Colonic mucosa (tissue), 4 donors: ENCODE measurements around the gene MORC3. TPM values are rescaled to one million over a fixed set of nuclear protein-coding genes. Genes with fewer than 3 reads are reported as not detected.
A peak's percentile ranks its signal among the peaks of the same experiment; 100 is the strongest.

Experiments
- DNase-seq: peaks from one replicate; pipeline ENCODE4 v3.0.0-alpha.2; 2020
- H3K27ac ChIP-seq: fragments of 200-600 bp; one replicate; pipeline ENCODE4 v1.8.0; 2021
- H3K27me3 ChIP-seq: fragments of 200-600 bp; one replicate; pipeline ENCODE4 v1.8.0; 2021
- H3K36me3 ChIP-seq: fragments of 200-600 bp; one replicate; pipeline ENCODE4 v1.8.0; 2021
- H3K4me1 ChIP-seq: fragments of 200-600 bp; one replicate; pipeline ENCODE4 v1.8.0; 2021; ENCODE audit warnings: mild to moderate bottlenecking
- H3K4me3 ChIP-seq: fragments of 200-600 bp; one replicate; pipeline ENCODE4 v1.8.0; 2021
- H3K9ac ChIP-seq, 2 donors: one replicate each; pipeline ENCODE4 v1.7.0; 2013; ENCODE audit warnings: control low read depth in 2 of 2, low read depth in 2 of 2, low read length in 2 of 2
- H3K9me3 ChIP-seq: fragments of 200-600 bp; one replicate; pipeline ENCODE4 v1.8.0; 2021
- intact Hi-C: fragments of 100-400 bp; cut with DNase I; formaldehyde crosslinking; loops from one replicate; pipeline ENCODE4 v1.14.1; 2022
- total RNA-seq, 2 donors: library from RNA; stranded (reverse); fragmentation: NEBNext Ultra II Directional in 1 of 2; extraction: Animal tissue kit (Norgen Biotek cat#: 25700) in 1 of 2; gene quantifications; one replicate each; pipeline ENCODE4 v1.2.1, GENCODE V29; 2021
- TF ChIP-seq, protein P1 (sequence below): fragments of 200-600 bp; IDR thresholded peaks from one replicate; pipeline ENCODE4 v1.8.0; 2022; ENCODE audit warnings: antibody characterized with exemption, mild to moderate bottlenecking
- donor health status: healthy.
- donor health status: DM: no; HTN: no; CAD: no.
- donor health status: DM: no; HTN: no; CAD: no.

Gene MORC3
- total RNA-seq, 2 donors from 2014 or later = 18.5 to 28.9 TPM

DNA sequence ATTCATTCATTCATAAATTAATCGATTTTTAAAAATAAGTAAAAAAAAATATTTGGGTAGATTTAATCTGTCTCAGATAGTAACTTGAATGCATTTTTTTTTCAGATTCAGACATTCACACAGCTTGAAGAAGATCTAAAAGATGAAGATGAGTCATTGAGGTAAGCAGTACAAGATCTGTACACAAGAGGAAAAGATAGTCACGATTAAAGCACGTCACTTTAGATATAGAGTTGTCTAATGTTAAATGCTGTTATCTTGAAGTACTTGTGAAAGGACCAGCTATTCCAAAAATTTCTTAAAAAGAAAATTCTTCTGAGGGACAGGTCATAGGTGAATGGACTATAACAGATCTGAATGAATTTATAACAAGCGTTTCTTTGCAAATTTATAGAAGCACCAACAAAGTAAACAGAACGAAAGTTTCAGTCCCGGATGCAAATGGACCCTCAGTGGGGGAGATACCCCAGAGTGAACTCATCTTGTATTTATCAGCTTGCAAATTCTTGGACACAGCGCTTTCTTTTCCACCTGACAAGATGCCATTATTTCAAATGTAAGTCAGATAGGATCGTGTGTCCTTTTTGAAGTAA lies 31.2 kb upstream of the MORC3 start:
- H3K27me3 ChIP-seq = no peaks in the 10 kb centered on the region
- H3K4me3 ChIP-seq = no peak overlapping the region
- DNase-seq = no peak
- H3K4me1 ChIP-seq = no peaks in the 10 kb centered on the region
- no peaks in the 10 kb centered on the region for H3K36me3 ChIP-seq
- H3K27ac ChIP-seq = no peak overlapping the region
- H3K9ac ChIP-seq = no peak overlapping the region
- TF ChIP-seq, protein P1, sequence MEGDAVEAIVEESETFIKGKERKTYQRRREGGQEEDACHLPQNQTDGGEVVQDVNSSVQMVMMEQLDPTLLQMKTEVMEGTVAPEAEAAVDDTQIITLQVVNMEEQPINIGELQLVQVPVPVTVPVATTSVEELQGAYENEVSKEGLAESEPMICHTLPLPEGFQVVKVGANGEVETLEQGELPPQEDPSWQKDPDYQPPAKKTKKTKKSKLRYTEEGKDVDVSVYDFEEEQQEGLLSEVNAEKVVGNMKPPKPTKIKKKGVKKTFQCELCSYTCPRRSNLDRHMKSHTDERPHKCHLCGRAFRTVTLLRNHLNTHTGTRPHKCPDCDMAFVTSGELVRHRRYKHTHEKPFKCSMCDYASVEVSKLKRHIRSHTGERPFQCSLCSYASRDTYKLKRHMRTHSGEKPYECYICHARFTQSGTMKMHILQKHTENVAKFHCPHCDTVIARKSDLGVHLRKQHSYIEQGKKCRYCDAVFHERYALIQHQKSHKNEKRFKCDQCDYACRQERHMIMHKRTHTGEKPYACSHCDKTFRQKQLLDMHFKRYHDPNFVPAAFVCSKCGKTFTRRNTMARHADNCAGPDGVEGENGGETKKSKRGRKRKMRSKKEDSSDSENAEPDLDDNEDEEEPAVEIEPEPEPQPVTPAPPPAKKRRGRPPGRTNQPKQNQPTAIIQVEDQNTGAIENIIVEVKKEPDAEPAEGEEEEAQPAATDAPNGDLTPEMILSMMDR = no peak
- H3K9me3 ChIP-seq = no peaks in the 10 kb centered on the region
- intact Hi-C loops = no loop called here

DNA sequence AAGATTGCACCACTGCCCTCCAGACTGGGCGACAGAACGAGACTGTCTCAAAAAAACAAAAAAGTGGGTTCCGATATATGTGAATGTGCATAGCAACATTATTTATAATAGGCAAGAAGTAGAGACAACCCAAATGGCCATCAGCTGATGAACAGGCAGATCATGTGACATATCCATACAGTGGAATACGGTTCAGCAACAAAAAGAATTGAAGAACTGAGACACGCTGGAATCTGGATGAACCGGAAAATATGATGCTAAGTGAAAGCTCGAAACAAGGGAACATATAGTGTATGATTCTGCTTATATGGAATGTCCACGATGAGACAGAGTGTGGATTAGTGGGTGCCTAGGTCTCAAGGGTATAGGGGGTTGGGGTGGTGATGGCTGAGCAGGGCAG lies 28.5 kb upstream of the MORC3 start:
- H3K36me3 ChIP-seq = no peaks in the 10 kb centered on the region
- intact Hi-C loops = no loop called here
- no peak overlapping the region for H3K4me3 ChIP-seq
- no peak overlapping the region for H3K9ac ChIP-seq
- no peaks in the 10 kb centered on the region for H3K4me1 ChIP-seq
- TF ChIP-seq, protein P1 = no peak
- no peak for DNase-seq
- no peaks in the 10 kb centered on the region for H3K9me3 ChIP-seq
- H3K27ac ChIP-seq = no peak overlapping the region
- no peaks in the 10 kb centered on the region for H3K27me3 ChIP-seq

DNA sequence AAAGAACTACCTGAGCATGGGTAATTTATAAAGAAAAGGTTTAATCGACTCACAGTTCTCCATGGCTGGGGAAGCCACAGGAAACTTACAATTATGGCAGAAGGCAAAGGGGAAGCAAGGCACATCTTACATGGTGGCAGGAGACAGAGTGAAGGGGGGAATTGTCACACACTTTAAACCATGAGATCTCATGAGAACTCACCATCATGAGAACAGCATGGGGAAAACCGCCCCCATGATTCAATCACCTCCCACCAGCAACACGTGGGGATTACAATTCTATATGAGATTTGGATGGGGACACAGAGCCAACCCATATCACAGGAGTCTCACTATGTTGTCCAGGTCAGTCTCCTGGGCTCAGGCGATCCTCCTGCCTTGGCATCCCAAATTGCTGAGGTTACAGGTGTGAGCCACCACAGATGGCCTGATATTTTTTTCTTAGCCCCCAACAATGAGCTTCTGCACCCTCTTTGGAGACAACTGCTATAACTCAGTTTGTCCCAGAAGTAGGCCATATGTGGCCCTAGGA lies 22.5 kb upstream of the MORC3 start:
- TF ChIP-seq, protein P1 = no peak
- Histone ChIP-seq H3K4me3 (peak overlapping the region; percentile 6), H3K36me3 (no peaks in the 10 kb centered on the region), H3K27ac (peak overlapping the region; percentile 96), H3K4me1 (peaks cover 5% of the 10 kb centered on the region), H3K9ac (peak overlapping the region; percentile 19 to 72), H3K9me3 (no peaks in the 10 kb centered on the region), H3K27me3 (no peaks in the 10 kb centered on the region)
- DNase-seq = no peak
- intact Hi-C loops = no loop called here

DNA sequence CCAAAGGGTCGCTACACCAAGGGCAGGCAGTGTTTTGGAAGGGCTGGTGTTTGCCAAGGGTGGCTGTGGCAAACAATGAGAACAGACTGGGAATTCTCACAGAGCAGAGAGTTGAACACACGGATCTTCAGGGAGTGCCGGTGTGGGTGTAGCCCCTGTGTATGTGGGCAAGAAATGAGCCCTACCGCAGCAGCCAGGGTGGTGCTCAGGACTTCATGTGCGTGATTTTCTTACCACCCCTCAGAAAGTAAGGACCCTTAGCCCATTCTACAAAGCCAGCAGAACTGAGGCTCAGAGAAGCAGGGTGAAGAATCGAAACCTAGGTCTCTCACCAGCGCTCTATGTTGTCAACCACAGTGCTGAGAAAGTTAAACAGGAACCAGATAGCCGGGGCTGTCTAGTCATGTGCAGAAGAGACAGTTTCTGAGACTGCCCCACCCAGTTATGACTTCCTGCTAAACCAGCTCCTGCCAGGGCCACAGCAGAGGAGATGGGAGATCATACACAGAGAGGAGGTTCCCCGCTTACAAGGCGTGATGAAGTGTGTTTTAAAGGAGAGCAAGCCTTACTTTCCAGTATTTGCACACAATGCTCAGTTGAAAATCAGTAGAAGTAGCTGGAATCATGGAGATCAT lies 21.9 kb upstream of the MORC3 start:
- H3K27me3 ChIP-seq = no peaks in the 10 kb centered on the region
- TF ChIP-seq, protein P1 = no peak
- H3K9me3 ChIP-seq = no peaks in the 10 kb centered on the region
- peak overlapping the region; percentile 96 for H3K27ac ChIP-seq
- peak overlapping the region; percentile 19 to 72 for H3K9ac ChIP-seq
- intact Hi-C loops = no loop called here
- peaks cover 5% of the 10 kb centered on the region for H3K4me1 ChIP-seq
- H3K4me3 ChIP-seq = peak overlapping the region; percentile 6
- H3K36me3 ChIP-seq = no peaks in the 10 kb centered on the region
- DNase-seq = peak; percentile 91

DNA sequence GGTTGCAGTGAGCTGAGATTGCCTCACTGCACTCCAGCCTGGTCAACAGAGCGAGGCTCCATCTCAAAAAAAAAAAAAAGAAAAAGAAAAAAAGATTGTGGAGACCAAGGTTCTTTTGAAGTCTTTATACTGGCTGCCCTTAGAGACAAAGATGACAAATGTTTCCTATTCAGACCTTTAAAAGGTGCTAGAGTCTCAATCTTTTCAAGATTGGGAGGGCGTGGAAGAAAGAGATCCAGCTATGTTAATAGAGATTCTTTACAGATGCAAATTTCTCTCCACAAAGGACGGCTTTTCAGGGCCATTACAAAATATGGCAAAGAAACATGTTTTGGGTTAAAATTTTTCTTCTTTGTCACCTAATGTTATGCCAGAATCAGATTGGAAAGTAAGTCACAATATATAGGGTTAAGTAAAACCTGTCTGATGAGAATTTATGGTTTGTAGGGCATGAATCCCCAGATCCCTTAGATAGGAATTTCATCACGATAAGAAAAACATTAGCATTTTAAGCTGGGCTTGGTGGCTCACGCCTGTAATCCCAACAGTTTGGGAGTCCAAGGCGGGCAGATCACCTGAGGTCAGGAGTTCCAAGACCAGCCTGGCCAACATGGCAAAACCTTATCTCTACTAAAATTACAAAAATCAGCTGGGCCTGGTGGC lies 13.0 kb upstream of the MORC3 start:
- Histone ChIP-seq H3K9ac (no peak overlapping the region), H3K36me3 (no peaks in the 10 kb centered on the region), H3K9me3 (no peaks in the 10 kb centered on the region), H3K4me3 (no peak overlapping the region), H3K27me3 (no peaks in the 10 kb centered on the region), H3K4me1 (no peaks in the 10 kb centered on the region), H3K27ac (no peak overlapping the region)
- TF ChIP-seq, protein P1 = no peak
- no peak for DNase-seq
- intact Hi-C loops = no loop called here
